Activated CD4-positive, alpha-beta memory T cell treated with anti-CD3 and anti-CD28 coated beads, Interleukin-2, amount 10 ng/mL, durations not matched to agents 7 days and 5 days (primary cell): Measurements from ENCODE around the gene PSMB5. TPM values are rescaled to one million over a fixed set of nuclear protein-coding genes. Genes with fewer than 3 reads are reported as not detected.

Experiments
- CTCF ChIA-PET: fragments of 350-600 bp; sonication (Branson Sonifier 250); formaldehyde crosslinking; loops from one replicate; lab custom pipeline; 2021; ENCODE audit warnings: antibody characterized with exemption, inconsistent platforms; lab: Charles Lee
- POLR2A ChIA-PET: fragments of 350-600 bp; sonication (Branson Sonifier 250); formaldehyde crosslinking; loops from one replicate; lab custom pipeline; 2021; ENCODE audit warnings: antibody characterized with exemption; lab: Charles Lee
- DNase-seq: peaks from one replicate; pipeline ENCODE4 v3.0.0-alpha.2; 2020
- H3K27ac Mint-ChIP-seq: one replicate; pipeline ENCODE4 v1.8.0; 2021; ENCODE audit warnings: mild to moderate bottlenecking, mixed read lengths
- H3K27me3 Mint-ChIP-seq: one replicate; pipeline ENCODE4 v1.8.0; 2021; ENCODE audit warnings: mixed read lengths
- H3K36me3 Mint-ChIP-seq: one replicate; pipeline ENCODE4 v1.8.0; 2021; ENCODE audit warnings: low read depth, mixed read lengths
- H3K4me1 Mint-ChIP-seq: one replicate; pipeline ENCODE4 v1.8.0; 2021; ENCODE audit warnings: mixed read lengths
- H3K4me3 Mint-ChIP-seq: one replicate; pipeline ENCODE4 v1.8.0; 2021; ENCODE audit warnings: mild to moderate bottlenecking, mixed read lengths
- H3K9me3 Mint-ChIP-seq: one replicate; pipeline ENCODE4 v1.8.0; 2021; ENCODE audit warnings: mixed read lengths
- total RNA-seq, 2 experiments: library from RNA; stranded (reverse); gene quantifications; one replicate each; pipeline ENCODE4 v1.2.3, GENCODE V29; 2021

Gene PSMB5
- total RNA-seq = 10 to 100 TPM; 55.0 to 57.5 TPM

DNA sequence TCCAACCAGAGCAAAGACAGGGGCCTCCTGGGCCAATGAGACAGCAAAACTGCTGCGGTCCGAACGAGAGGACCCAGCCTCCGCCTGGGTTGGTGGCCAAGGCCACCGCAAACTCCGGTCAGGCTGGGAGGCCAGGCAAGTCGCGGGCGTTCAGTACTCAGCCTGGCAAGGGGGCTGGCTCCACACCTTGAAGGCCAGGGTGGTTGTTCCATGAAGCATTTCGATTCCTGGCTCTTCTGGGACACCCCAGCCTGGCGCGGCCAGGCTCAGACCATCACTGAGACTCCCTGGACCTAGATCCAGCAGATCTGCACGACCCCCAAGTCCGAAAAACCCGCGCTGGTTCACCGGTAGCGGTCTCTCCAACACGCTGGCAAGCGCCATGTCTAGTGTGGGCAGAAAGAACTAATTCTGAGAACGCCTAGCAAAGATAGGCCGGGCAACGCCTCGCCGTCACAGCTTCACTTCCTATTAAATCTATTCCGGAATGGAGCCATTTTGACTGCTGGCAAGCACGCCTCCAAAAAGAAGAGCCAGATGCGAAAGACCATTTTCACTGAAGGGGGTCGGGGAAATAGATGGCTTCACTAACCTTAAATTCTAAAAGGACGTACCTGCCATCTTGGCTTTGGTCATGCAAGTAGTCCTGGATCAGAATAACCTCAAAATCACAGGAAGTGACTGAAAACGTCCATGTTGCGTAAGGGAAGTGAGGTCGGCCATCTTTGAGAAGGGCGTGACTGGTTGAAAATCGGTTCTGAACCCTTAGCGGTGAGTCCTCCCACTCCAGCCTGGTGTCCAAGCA lies at the start of gene PSMB5:
Gene PSMB5 (minus strand): TSS at position 403 of the 805 bp plus-strand sequence. CDS start 19 bp downstream, at position 384.
- POLR2A ChIA-PET = interaction anchor here (0.9 to 2.6 kb wide), 7 partner anchors 10 to 446 kb away, joined by 3 to 37 read pairs (median 7); partner anchors contain the start of genes ACIN1, C14orf119, DAD1 and HAUS4
- H3K27me3 Mint-ChIP-seq = no peaks in the 10 kb centered on the region
- H3K4me3 Mint-ChIP-seq = peak within 1 kb of the TSS; percentile 72
- DNase-seq = peak; percentile 91
- H3K9me3 Mint-ChIP-seq = no peaks in the 10 kb centered on the region
- peaks cover 26% of the 10 kb centered on the region for H3K36me3 Mint-ChIP-seq
- CTCF ChIA-PET = interaction anchor here (0.7 to 2.6 kb wide), 6 partner anchors 24 to 162 kb away, joined by 3 to 16 read pairs (median 10); partner anchors contain the start of gene CDH24
- peaks cover 36% of the 10 kb centered on the region for H3K4me1 Mint-ChIP-seq
- H3K27ac Mint-ChIP-seq = peak within 1 kb of the TSS; percentile 86

DNA sequence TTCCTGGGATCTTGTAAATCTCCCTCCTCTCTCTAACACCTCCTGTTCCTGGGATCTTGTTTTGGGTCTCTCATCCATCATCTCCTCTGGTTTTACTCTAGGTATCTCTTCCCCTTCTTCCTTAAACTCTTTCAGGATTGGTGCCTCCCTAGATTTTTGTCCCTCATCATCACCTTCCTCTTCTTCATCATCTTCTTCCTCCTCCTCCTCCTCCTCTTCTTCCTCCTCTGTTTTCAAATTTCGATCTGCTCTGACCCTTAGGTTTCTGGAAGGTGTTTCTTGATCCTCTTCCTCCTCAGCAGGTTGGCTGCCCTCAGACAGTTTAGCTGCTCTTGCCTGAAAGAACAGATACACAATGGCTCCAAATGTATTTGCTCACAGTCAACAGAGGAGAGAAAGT lies 45.8 kb upstream of the PSMB5 start:
- H3K36me3 Mint-ChIP-seq = peaks cover 68% of the 10 kb centered on the region

DNA sequence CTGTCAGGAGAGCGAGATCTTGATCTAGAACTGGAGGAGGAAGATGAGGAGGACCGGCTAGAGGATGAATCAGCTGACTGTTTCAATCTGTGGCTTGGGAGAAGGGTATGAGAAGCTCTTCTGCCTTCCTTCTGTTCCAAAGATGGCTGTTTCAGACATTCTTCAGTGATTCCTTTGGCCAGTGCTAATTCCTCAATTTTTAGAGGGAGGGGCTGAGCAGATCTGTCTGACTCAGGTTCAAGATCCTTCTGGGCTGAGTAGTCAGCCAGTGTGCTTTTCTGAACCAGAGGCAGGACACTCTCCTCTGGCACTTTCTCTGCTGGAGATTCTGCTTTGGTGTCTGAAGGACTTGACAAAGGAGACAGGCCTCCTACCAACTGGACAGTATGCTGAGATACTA lies 45.0 kb upstream of the PSMB5 start:
- H3K9me3 Mint-ChIP-seq = no peaks in the 10 kb centered on the region
- H3K27me3 Mint-ChIP-seq = no peaks in the 10 kb centered on the region
- no peak overlapping the region for H3K4me3 Mint-ChIP-seq
- no peak for DNase-seq
- CTCF ChIA-PET = interaction anchor here (3.4 kb wide), 1 partner anchor 11 kb away, joined by 40 read pairs; no protein-coding TSS in a partner anchor
- POLR2A ChIA-PET = interaction anchor here (2.1 kb wide), 1 partner anchor 15 kb away, joined by 9 read pairs; the partner anchor contains the start of genes ACIN1 and C14orf119
- H3K36me3 Mint-ChIP-seq = peaks cover 68% of the 10 kb centered on the region
- H3K4me1 Mint-ChIP-seq = peaks cover 1% of the 10 kb centered on the region
- H3K27ac Mint-ChIP-seq = no peak overlapping the region

More for the DNA sequence above, 45.8 kb upstream of the PSMB5 start:
- Mint-ChIP-seq H3K27ac (no peak overlapping the region), H3K9me3 (no peaks in the 10 kb centered on the region), H3K27me3 (no peaks in the 10 kb centered on the region), H3K4me3 (no peak overlapping the region), H3K4me1 (peaks cover 3% of the 10 kb centered on the region)
- CTCF ChIA-PET = interaction anchor here (1.0 to 2.5 kb wide), 3 partner anchors 12 to 94 kb away, joined by 5 to 16 read pairs (median 5); partner anchors contain the start of genes ACIN1 and C14orf119
- no peak for DNase-seq
- POLR2A ChIA-PET = interaction anchor here (2.1 kb wide), 2 partner anchors 9 to 15 kb away, joined by 8 to 9 read pairs; partner anchors contain the start of genes ACIN1 and C14orf119

DNA sequence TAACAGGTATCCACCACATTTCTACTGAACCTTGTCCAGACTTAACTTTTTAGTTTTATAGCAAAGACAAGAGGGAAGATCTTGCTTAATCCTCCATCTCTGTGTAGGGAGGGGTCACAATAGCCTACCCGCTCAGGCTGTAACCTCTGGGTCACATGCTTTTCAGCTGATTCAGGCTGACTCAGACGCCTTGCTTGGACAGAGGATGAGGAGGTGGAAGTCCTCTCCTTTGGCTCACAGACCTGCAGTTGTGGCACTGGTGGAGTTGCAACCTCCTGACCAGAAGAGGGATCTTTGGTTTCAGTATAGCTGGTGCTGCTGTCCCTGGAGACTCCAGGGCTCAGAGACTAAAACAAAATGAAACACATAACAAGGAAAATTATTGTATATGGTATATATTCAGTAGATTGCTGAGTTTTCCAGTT lies 44.0 kb upstream of the PSMB5 start:
- Mint-ChIP-seq H3K4me3 (no peak overlapping the region), H3K36me3 (peaks cover 71% of the 10 kb centered on the region), H3K27me3 (no peaks in the 10 kb centered on the region), H3K4me1 (no peaks in the 10 kb centered on the region), H3K27ac (no peak overlapping the region), H3K9me3 (no peaks in the 10 kb centered on the region)
- ChIA-PET POLR2A (interaction anchor here (2.5 kb wide), 1 partner anchor 10 kb away, joined by 6 read pairs; no protein-coding TSS in a partner anchor), CTCF (interaction anchor here (1.7 to 3.4 kb wide), 4 partner anchors 10 to 42 kb away, joined by 4 to 40 read pairs (median 24); partner anchors contain the start of genes ACIN1 and C14orf119)
- no peak for DNase-seq

- Mint-ChIP-seq H3K4me1 (no peaks in the 10 kb centered on the region), H3K4me3 (no peak overlapping the region), H3K9me3 (no peaks in the 10 kb centered on the region), H3K27ac (no peak overlapping the region), H3K36me3 (peaks cover 72% of the 10 kb centered on the region), H3K27me3 (no peaks in the 10 kb centered on the region)
- DNase-seq = no peak
- ChIA-PET CTCF (interaction anchor here (0.7 to 3.4 kb wide), 15 partner anchors 8 to 143 kb away, joined by 3 to 40 read pairs (median 7); partner anchors contain the start of genes ACIN1, AJUBA, C14orf119 and CDH24), POLR2A (interaction anchor here (1.1 to 2.5 kb wide), 3 partner anchors 8 to 14 kb away, joined by 4 to 7 read pairs (median 6); no protein-coding TSS in a partner anchor)
Observed at GRCh38 chr14:23077962-23078361, 43.3 kb upstream of the PSMB5 start.

GRCh38 chr14:23076785-23077408 lies 42.2 kb upstream of the PSMB5 start:
- Mint-ChIP-seq H3K4me3 (no peak overlapping the region), H3K27me3 (no peaks in the 10 kb centered on the region), H3K27ac (no peak overlapping the region), H3K9me3 (no peaks in the 10 kb centered on the region), H3K4me1 (peaks cover 8% of the 10 kb centered on the region), H3K36me3 (peaks cover 79% of the 10 kb centered on the region)
- ChIA-PET POLR2A (interaction anchor here (1.1 to 2.5 kb wide), 7 partner anchors 8 to 70 kb away, joined by 3 to 7 read pairs (median 4); partner anchors contain the start of genes ACIN1 and C14orf119), CTCF (interaction anchor here (0.6 to 3.4 kb wide), 23 partner anchors 8 to 224 kb away, joined by 3 to 40 read pairs (median 4); partner anchors contain the start of genes ACIN1, AJUBA, C14orf119 and CDH24)
- no peak for DNase-seq

- H3K4me3 Mint-ChIP-seq = no peak overlapping the region
- no peaks in the 10 kb centered on the region for H3K27me3 Mint-ChIP-seq
- no peak overlapping the region for H3K27ac Mint-ChIP-seq
- peaks cover 66% of the 10 kb centered on the region for H3K36me3 Mint-ChIP-seq
- ChIA-PET POLR2A (no interaction called here), CTCF (interaction anchor here (0.6 to 1.2 kb wide), 6 partner anchors 16 to 131 kb away, joined by 3 to 4 read pairs (median 3); partner anchors contain the start of gene C14orf119)
- DNase-seq = no peak
- H3K4me1 Mint-ChIP-seq = peaks cover 26% of the 10 kb centered on the region
- H3K9me3 Mint-ChIP-seq = no peaks in the 10 kb centered on the region
Observed at GRCh38 chr14:23074906-23075305, 40.2 kb upstream of the PSMB5 start.

DNA sequence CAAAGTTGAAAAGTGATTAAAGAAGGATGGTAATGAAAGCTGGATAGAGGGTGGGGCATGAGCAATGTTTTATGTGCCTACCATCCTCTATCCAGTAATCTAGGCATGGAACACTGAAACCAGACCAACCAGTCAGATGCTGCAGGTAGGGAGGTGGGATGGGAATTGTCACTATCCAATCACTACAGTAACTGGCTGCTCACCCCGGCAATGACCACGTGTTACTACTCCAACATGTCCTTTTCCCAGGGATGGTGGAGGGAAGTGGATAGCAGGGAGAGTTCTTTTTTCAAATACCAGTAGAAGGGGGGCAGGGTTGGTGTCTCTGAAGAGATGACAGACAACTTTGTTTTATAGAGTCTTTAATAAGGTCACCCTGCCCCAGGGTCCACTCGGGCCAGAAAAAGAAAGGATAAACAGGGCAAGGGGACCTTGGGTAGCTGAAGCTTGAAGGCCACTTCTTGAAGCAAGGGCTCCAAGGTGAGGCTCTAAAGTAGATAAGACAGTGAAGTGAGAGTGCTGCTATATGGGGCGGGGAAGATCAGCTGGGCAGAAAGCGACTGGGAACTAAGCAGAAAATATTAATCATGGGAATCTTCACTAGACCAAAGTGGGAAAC lies 37.3 kb upstream of the PSMB5 start:
- H3K27ac Mint-ChIP-seq = peak overlapping the region; percentile 79
- peaks cover 34% of the 10 kb centered on the region for H3K4me1 Mint-ChIP-seq
- POLR2A ChIA-PET = interaction anchor here (1.0 to 3.7 kb wide), 8 partner anchors 10 to 229 kb away, joined by 3 to 37 read pairs (median 9); partner anchors contain the start of genes ACIN1, C14orf119 and CDH24
- DNase-seq = no peak
- no peaks in the 10 kb centered on the region for H3K9me3 Mint-ChIP-seq
- no peaks in the 10 kb centered on the region for H3K27me3 Mint-ChIP-seq
- CTCF ChIA-PET = interaction anchor here (1.0 to 4.2 kb wide), 15 partner anchors 9 to 231 kb away, joined by 3 to 31 read pairs (median 6); partner anchors contain the start of genes ACIN1, AJUBA, C14orf119 and CDH24
- H3K36me3 Mint-ChIP-seq = peaks cover 60% of the 10 kb centered on the region
- peak overlapping the region; percentile 97 for H3K4me3 Mint-ChIP-seq

- H3K9me3 Mint-ChIP-seq = no peaks in the 10 kb centered on the region
- H3K36me3 Mint-ChIP-seq = peaks cover 59% of the 10 kb centered on the region
- ChIA-PET POLR2A (interaction anchor here (1.0 to 3.7 kb wide), 12 partner anchors 9 to 230 kb away, joined by 3 to 37 read pairs (median 6); partner anchors contain the start of genes ACIN1, C14orf119, CDH24 and RBM23), CTCF (interaction anchor here (0.8 to 4.2 kb wide), 19 partner anchors 9 to 231 kb away, joined by 3 to 31 read pairs (median 4); partner anchors contain the start of genes ACIN1, AJUBA, C14orf119 and CDH24)
- peak; percentile 85 for DNase-seq
- H3K27me3 Mint-ChIP-seq = no peaks in the 10 kb centered on the region
- H3K4me3 Mint-ChIP-seq = peak overlapping the region; percentile 97
- peak overlapping the region; percentile 79 for H3K27ac Mint-ChIP-seq
- H3K4me1 Mint-ChIP-seq = peaks cover 34% of the 10 kb centered on the region
Observed at GRCh38 chr14:23071244-23071920, 36.7 kb upstream of the PSMB5 start.

DNA sequence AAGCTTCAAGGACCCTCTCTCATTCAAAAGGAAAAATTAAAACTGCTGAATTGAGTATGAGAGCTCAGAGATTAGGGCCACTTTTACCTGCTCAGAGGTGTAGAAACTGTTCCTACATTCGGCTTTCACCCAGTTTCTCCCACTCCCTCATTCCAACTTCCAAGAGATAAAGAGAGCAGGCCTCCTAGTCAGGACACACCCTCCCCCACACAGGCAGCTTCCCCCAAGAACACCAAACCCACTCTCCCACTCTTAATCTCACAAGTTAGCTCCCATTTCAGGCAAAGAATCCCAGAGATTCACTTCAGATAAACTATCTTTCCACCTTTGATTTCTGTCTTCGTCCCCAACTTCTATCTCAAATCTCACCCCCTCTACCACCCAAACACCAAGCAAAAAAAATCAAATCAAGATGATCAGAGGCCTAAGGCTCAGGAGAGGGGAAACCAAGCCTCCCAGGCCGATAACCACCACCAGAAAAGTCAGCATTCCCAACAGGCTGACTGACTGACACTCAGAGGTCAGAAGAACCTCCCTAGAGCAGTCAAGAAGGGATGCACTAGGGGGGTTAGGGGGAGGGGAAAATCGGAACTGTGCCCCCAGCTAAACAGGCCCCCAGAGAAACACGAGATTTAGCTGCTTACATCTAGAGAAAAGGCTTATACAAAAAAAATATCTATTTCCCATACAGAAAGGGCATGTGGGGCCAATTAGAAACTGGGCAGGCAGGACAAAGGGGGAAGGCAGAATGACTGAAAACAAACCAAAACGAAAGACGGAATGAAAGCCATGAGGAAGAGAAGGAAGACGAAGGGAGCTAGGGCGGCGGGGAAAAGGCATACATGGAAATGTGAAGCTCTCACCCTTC lies 35.8 kb upstream of the PSMB5 start:
- Mint-ChIP-seq H3K27me3 (no peaks in the 10 kb centered on the region), H3K36me3 (peaks cover 60% of the 10 kb centered on the region), H3K27ac (peak overlapping the region; percentile 79), H3K4me3 (peak overlapping the region; percentile 97), H3K4me1 (peaks cover 37% of the 10 kb centered on the region), H3K9me3 (no peaks in the 10 kb centered on the region)
- CTCF ChIA-PET = interaction anchor here (0.8 to 4.2 kb wide), 13 partner anchors 12 to 232 kb away, joined by 3 to 31 read pairs (median 5); partner anchors contain the start of genes ACIN1, AJUBA, C14orf119 and CDH24
- no peak for DNase-seq
- POLR2A ChIA-PET = interaction anchor here (0.7 to 3.7 kb wide), 13 partner anchors 8 to 231 kb away, joined by 3 to 37 read pairs (median 4); partner anchors contain the start of genes ACIN1, C14orf119, CDH24 and RBM23
